IgD-negative memory B cell (primary cell): ENCODE measurements around the gene BATF. TPM values are rescaled to one million over a fixed set of nuclear protein-coding genes. Genes with fewer than 3 reads are reported as not detected.

ENCODE experiments used
- H3K27ac Mint-ChIP-seq, 3 donors: one replicate each; pipeline ENCODE4 v1.8.0; 2020 to 2022; ENCODE audit warnings: mild to moderate bottlenecking in 3 of 3, mixed read lengths in 3 of 3, moderate library complexity in 1 of 3
- H3K27me3 Mint-ChIP-seq: one replicate; pipeline ENCODE4 v1.8.0; 2021; ENCODE audit warnings: mixed read lengths
- H3K36me3 Mint-ChIP-seq: one replicate; pipeline ENCODE4 v1.8.0; 2020; ENCODE audit warnings: mild to moderate bottlenecking, mixed read lengths
- H3K4me1 Mint-ChIP-seq, 3 donors: one replicate each; pipeline ENCODE4 v1.8.0; 2020 to 2022; ENCODE audit warnings: mixed read lengths in 3 of 3, mild to moderate bottlenecking in 1 of 3
- H3K4me3 Mint-ChIP-seq, 4 donors: one replicate each; pipeline ENCODE4 v1.8.0; 2020 to 2022; ENCODE audit warnings: mild to moderate bottlenecking in 4 of 4, mixed read lengths in 4 of 4, moderate library complexity in 3 of 4
- H3K9me3 Mint-ChIP-seq, 3 donors: one replicate each; pipeline ENCODE4 v1.8.0; 2020 to 2021; ENCODE audit warnings: mixed read lengths in 3 of 3, mild to moderate bottlenecking in 1 of 3
- polyA plus RNA-seq: library from polyadenylated mRNA; unstranded; fragments of 300-500 nt; fragmentation: Illumina TruSeq; gene quantifications from one replicate; pipeline ENCODE4 v1.2.3, GENCODE V29; 2021

The BATF gene
- polyA plus RNA-seq, 1 donor from 2014 or later: 21.9 TPM

- Mint-ChIP-seq H3K27me3 (no peaks in the 10 kb centered on the region), H3K9me3 (peaks cover 0 to 2% (median 0%) of the 10 kb centered on the region in 3 donors), H3K4me3 (no peak overlapping the region), H3K27ac (no peak overlapping the region), H3K4me1 (peaks cover 4 to 6% (median 5%) of the 10 kb centered on the region in 3 donors), H3K36me3 (no peaks in the 10 kb centered on the region)
Measured at GRCh38 chr14:75553761-75554364, 31.6 kb downstream of the BATF start.

GRCh38 chr14:75554482-75554881 lies 32.2 kb downstream of the BATF start:
- Mint-ChIP-seq H3K27ac (no peak overlapping the region), H3K36me3 (no peaks in the 10 kb centered on the region), H3K27me3 (no peaks in the 10 kb centered on the region), H3K4me1 (peaks cover 0 to under 1% (median 0%) of the 10 kb centered on the region in 3 donors), H3K4me3 (no peak overlapping the region), H3K9me3 (peaks cover 0 to 2% (median 0%) of the 10 kb centered on the region in 3 donors)

GRCh38 chr14:75558440-75558839 lies 36.2 kb downstream of the BATF start:
- no peaks in the 10 kb centered on the region for H3K36me3 Mint-ChIP-seq
- peaks cover 0 to 2% (median 0%) of the 10 kb centered on the region in 3 donors for H3K9me3 Mint-ChIP-seq
- no peak overlapping the region for H3K4me3 Mint-ChIP-seq
- H3K27me3 Mint-ChIP-seq: peaks cover 3% of the 10 kb centered on the region
- H3K4me1 Mint-ChIP-seq: peaks cover 3 to 6% (median 4%) of the 10 kb centered on the region in 3 donors
- H3K27ac Mint-ChIP-seq: no peak overlapping the region

GRCh38 chr14:75559045-75559444 lies 36.8 kb downstream of the BATF start:
- Mint-ChIP-seq H3K36me3 (no peaks in the 10 kb centered on the region), H3K9me3 (peaks cover 0 to 2% (median 0%) of the 10 kb centered on the region in 3 donors), H3K27ac (no peak overlapping the region), H3K4me1 (peaks cover 3 to 6% (median 4%) of the 10 kb centered on the region in 3 donors), H3K27me3 (peaks cover 3% of the 10 kb centered on the region), H3K4me3 (no peak overlapping the region)

- Mint-ChIP-seq H3K4me1 (peaks cover 3 to 6% (median 4%) of the 10 kb centered on the region in 3 donors), H3K9me3 (peaks cover 0 to 2% (median 0%) of the 10 kb centered on the region in 3 donors), H3K4me3 (no peak overlapping the region), H3K36me3 (no peaks in the 10 kb centered on the region), H3K27me3 (peaks cover 3% of the 10 kb centered on the region), H3K27ac (no peak overlapping the region)
Measured at GRCh38 chr14:75559451-75560222, 37.4 kb downstream of the BATF start.

- Mint-ChIP-seq H3K27ac (peak overlapping the region in 1 of 3 donors; percentile 50), H3K4me1 (peaks cover 3 to 6% (median 4%) of the 10 kb centered on the region in 3 donors)
Measured at GRCh38 chr14:75561013-75561432, 38.8 kb downstream of the BATF start.

GRCh38 chr14:75562089-75562488 lies 39.8 kb downstream of the BATF start:
- Mint-ChIP-seq H3K9me3 (no peaks in the 10 kb centered on the region), H3K4me3 (no peak overlapping the region), H3K27me3 (peaks cover 3% of the 10 kb centered on the region), H3K36me3 (no peaks in the 10 kb centered on the region), H3K4me1 (peaks cover 3 to 6% (median 4%) of the 10 kb centered on the region in 3 donors), H3K27ac (no peak overlapping the region)

More at GRCh38 chr14:75561013-75561432, 38.8 kb downstream of the BATF start:
- peak overlapping the region in 1 of 4 donors; percentile 17 for H3K4me3 Mint-ChIP-seq
- H3K9me3 Mint-ChIP-seq: peaks cover 0 to 2% (median 0%) of the 10 kb centered on the region in 3 donors
- peaks cover 3% of the 10 kb centered on the region for H3K27me3 Mint-ChIP-seq
- H3K36me3 Mint-ChIP-seq: no peaks in the 10 kb centered on the region

- H3K4me1 Mint-ChIP-seq: peaks cover 3 to 6% (median 4%) of the 10 kb centered on the region in 3 donors
- H3K9me3 Mint-ChIP-seq: no peaks in the 10 kb centered on the region
- no peaks in the 10 kb centered on the region for H3K36me3 Mint-ChIP-seq
- H3K4me3 Mint-ChIP-seq: no peak overlapping the region
- H3K27ac Mint-ChIP-seq: no peak overlapping the region
- H3K27me3 Mint-ChIP-seq: peaks cover 3% of the 10 kb centered on the region
Measured at GRCh38 chr14:75562489-75562888, 40.2 kb downstream of the BATF start.

- peaks cover 3 to 6% (median 4%) of the 10 kb centered on the region in 3 donors for H3K4me1 Mint-ChIP-seq
- H3K27ac Mint-ChIP-seq: no peak overlapping the region
- peaks cover 3% of the 10 kb centered on the region for H3K27me3 Mint-ChIP-seq
- peaks cover 2% of the 10 kb centered on the region for H3K36me3 Mint-ChIP-seq
- H3K9me3 Mint-ChIP-seq: no peaks in the 10 kb centered on the region
- no peak overlapping the region for H3K4me3 Mint-ChIP-seq
Measured at GRCh38 chr14:75563931-75564330, 41.7 kb downstream of the BATF start.

GRCh38 chr14:75565056-75565455 lies 42.8 kb downstream of the BATF start:
- H3K27me3 Mint-ChIP-seq: peaks cover 3% of the 10 kb centered on the region
- peaks cover 2% of the 10 kb centered on the region for H3K36me3 Mint-ChIP-seq
- no peak overlapping the region for H3K4me3 Mint-ChIP-seq
- H3K27ac Mint-ChIP-seq: no peak overlapping the region
- H3K4me1 Mint-ChIP-seq: peaks cover 3 to 6% (median 4%) of the 10 kb centered on the region in 3 donors
- H3K9me3 Mint-ChIP-seq: no peaks in the 10 kb centered on the region

GRCh38 chr14:75566321-75566720 lies 44.1 kb downstream of the BATF start:
- H3K27me3 Mint-ChIP-seq: no peaks in the 10 kb centered on the region
- peaks cover 0 to 4% (median 0%) of the 10 kb centered on the region in 3 donors for H3K4me1 Mint-ChIP-seq
- no peaks in the 10 kb centered on the region for H3K9me3 Mint-ChIP-seq
- peak overlapping the region in 1 of 3 donors; percentile 77 for H3K27ac Mint-ChIP-seq
- no peak overlapping the region for H3K4me3 Mint-ChIP-seq
- H3K36me3 Mint-ChIP-seq: peaks cover 2% of the 10 kb centered on the region

- no peak overlapping the region for H3K27ac Mint-ChIP-seq
- peaks cover 0 to 4% (median 0%) of the 10 kb centered on the region in 3 donors for H3K4me1 Mint-ChIP-seq
- H3K4me3 Mint-ChIP-seq: no peak overlapping the region
Measured at GRCh38 chr14:75566752-75567151, 44.5 kb downstream of the BATF start.

GRCh38 chr14:75568140-75568539 lies 45.9 kb downstream of the BATF start:
- H3K9me3 Mint-ChIP-seq: no peaks in the 10 kb centered on the region
- H3K4me3 Mint-ChIP-seq: no peak overlapping the region
- no peak overlapping the region for H3K27ac Mint-ChIP-seq
- peaks cover 2% of the 10 kb centered on the region for H3K36me3 Mint-ChIP-seq
- H3K4me1 Mint-ChIP-seq: no peaks in the 10 kb centered on the region
- H3K27me3 Mint-ChIP-seq: no peaks in the 10 kb centered on the region

More at GRCh38 chr14:75566752-75567151, 44.5 kb downstream of the BATF start:
- peaks cover 2% of the 10 kb centered on the region for H3K36me3 Mint-ChIP-seq
- no peaks in the 10 kb centered on the region for H3K9me3 Mint-ChIP-seq
- no peaks in the 10 kb centered on the region for H3K27me3 Mint-ChIP-seq

- no peak overlapping the region for H3K27ac Mint-ChIP-seq
- H3K4me3 Mint-ChIP-seq: peak overlapping the region in 1 of 4 donors; percentile 15
- H3K4me1 Mint-ChIP-seq: no peaks in the 10 kb centered on the region
- H3K27me3 Mint-ChIP-seq: no peaks in the 10 kb centered on the region
- H3K36me3 Mint-ChIP-seq: peaks cover 2% of the 10 kb centered on the region
- no peaks in the 10 kb centered on the region for H3K9me3 Mint-ChIP-seq
Measured at GRCh38 chr14:75568791-75569190, 46.5 kb downstream of the BATF start.

- H3K27me3 Mint-ChIP-seq: no peaks in the 10 kb centered on the region
- H3K27ac Mint-ChIP-seq: peak overlapping the region in 1 of 3 donors; percentile 34
- no peaks in the 10 kb centered on the region for H3K9me3 Mint-ChIP-seq
- H3K36me3 Mint-ChIP-seq: peaks cover 2% of the 10 kb centered on the region
- no peaks in the 10 kb centered on the region for H3K4me1 Mint-ChIP-seq
- no peak overlapping the region for H3K4me3 Mint-ChIP-seq
Measured at GRCh38 chr14:75570797-75571196, 48.5 kb downstream of the BATF start.
